HEK293 (cell line): Measurements from ENCODE around the gene RTKN2.

Experiments
- CTCF ChIA-PET: fragments of 350-600 bp; formaldehyde crosslinking; extraction: SDS; loops from one replicate; lab custom pipeline; 2021; ENCODE audit warnings: antibody characterized with exemption; lab: Yijun Ruan, JAX
- POLR2A ChIA-PET: fragments of 300-600 bp; formaldehyde crosslinking; extraction: SDS; loops from one replicate; lab custom pipeline; 2020; ENCODE audit warnings: antibody characterized with exemption, inconsistent platforms; lab: Yijun Ruan, JAX
- H3K27ac ChIP-seq: fragments of 200-500 bp; sonication (Bioruptor generic); 2 replicates; pipeline ENCODE4 v1.5.1; 2014; ENCODE audit warnings: low read depth, low read length, control low read depth, inconsistent platforms; ENCODE audit errors: extremely low read depth
- H3K36me3 ChIP-seq, 2 experiments: fragments of 200-500 bp in 1 of 2; sonication (Bioruptor generic) in 1 of 2; 1 replicate in 1 of 2; 2 replicates in 1 of 2; pipeline ENCODE4 v1.5.1; 2014 to 2017; ENCODE audit warnings: inconsistent platforms in 2 of 2, low read length in 2 of 2; ENCODE audit not compliant: control insufficient read depth in 2 of 2, insufficient read depth in 1 of 2
- H3K4me1 ChIP-seq: fragments of 200-500 bp; sonication (Bioruptor generic); 2 replicates; pipeline ENCODE4 v1.5.1; 2014; ENCODE audit warnings: mild to moderate bottlenecking, low read length, inconsistent platforms; ENCODE audit not compliant: control insufficient read depth, insufficient read depth
- H3K4me3 ChIP-seq: 2 replicates; pipeline ENCODE4 v1.5.1; 2011; ENCODE audit warnings: low read depth, mild to moderate bottlenecking, control low read depth, low read length, moderate library complexity
- H3K9me3 ChIP-seq: fragments of 200-500 bp; sonication (Bioruptor generic); 2 replicates; pipeline ENCODE4 v1.5.1; 2014; ENCODE audit warnings: low read depth, low read length, inconsistent platforms; ENCODE audit not compliant: control insufficient read depth, insufficient read depth
- GFI1B ChIP-seq: fragments of 450-650 bp; formaldehyde crosslinking; IDR thresholded peaks from 2 replicates; pipeline ENCODE4 v1.5.1; 2016; ENCODE audit warnings: missing biosample characterization, missing genetic modification characterization
- GLIS2 ChIP-seq: fragments of 450-650 bp; formaldehyde crosslinking; IDR thresholded peaks from 2 replicates; pipeline ENCODE4 v1.5.1; 2016; ENCODE audit warnings: missing biosample characterization, missing genetic modification characterization
- HOXC10 ChIP-seq: sonication (generic); formaldehyde crosslinking; IDR thresholded peaks from 2 replicates; pipeline ENCODE4 v1.8.1; 2023; ENCODE audit warnings: mild to moderate bottlenecking, missing genetic modification reagents
- KLF1 ChIP-seq: fragments of 450-650 bp; formaldehyde crosslinking; IDR thresholded peaks from 2 replicates; pipeline ENCODE4 v1.5.1; 2016; ENCODE audit warnings: missing biosample characterization, missing genetic modification characterization
- REPIN1 ChIP-seq: fragments of 450-650 bp; formaldehyde crosslinking; IDR thresholded peaks from 2 replicates; pipeline ENCODE4 v1.5.1; 2017; ENCODE audit warnings: missing biosample characterization, missing genetic modification characterization, low read depth
- SP2 ChIP-seq: fragments of 450-650 bp; formaldehyde crosslinking; IDR thresholded peaks from 2 replicates; pipeline ENCODE4 v1.5.1; 2016; ENCODE audit warnings: missing biosample characterization, missing genetic modification characterization
- TCF7L2 ChIP-seq: IDR thresholded peaks from 2 replicates; pipeline ENCODE4 v1.6.1; 2011; ENCODE audit warnings: low read depth, mild to moderate bottlenecking, inconsistent platforms, low read length, moderate library complexity, borderline replicate concordance
- TRIM28 ChIP-seq: IDR thresholded peaks from 2 replicates; pipeline ENCODE4 v1.6.1; 2011; ENCODE audit warnings: low read length, control low read depth, borderline replicate concordance
- YY1 ChIP-seq: fragments of 450-650 bp; formaldehyde crosslinking; IDR thresholded peaks from 2 replicates; pipeline ENCODE4 v1.5.1; 2018; ENCODE audit warnings: missing biosample characterization, missing genetic modification characterization
- ZEB2 ChIP-seq: fragments of 450-650 bp; formaldehyde crosslinking; IDR thresholded peaks from 2 replicates; pipeline ENCODE4 v1.5.1; 2016; ENCODE audit warnings: missing biosample characterization, missing genetic modification characterization
- ZFHX2 ChIP-seq: fragments of 450-650 bp; formaldehyde crosslinking; conservative IDR thresholded peaks from 2 replicates; pipeline ENCODE4 v1.5.1; 2016; ENCODE audit warnings: missing biosample characterization, missing genetic modification characterization
- ZNF114 ChIP-seq: fragments of 450-650 bp; formaldehyde crosslinking; IDR thresholded peaks from 2 replicates; pipeline ENCODE4 v1.5.0; 2017; ENCODE audit warnings: missing biosample characterization, missing genetic modification characterization
- ZNF132 ChIP-seq: fragments of 450-650 bp; formaldehyde crosslinking; IDR thresholded peaks from 2 replicates; pipeline ENCODE4 v1.5.1; 2017; ENCODE audit warnings: missing biosample characterization, missing genetic modification characterization, borderline replicate concordance
- ZNF169 ChIP-seq: fragments of 450-650 bp; formaldehyde crosslinking; IDR thresholded peaks from 2 replicates; pipeline ENCODE4 v1.5.1; 2016; ENCODE audit warnings: missing biosample characterization, missing genetic modification characterization
- ZNF391 ChIP-seq: fragments of 450-650 bp; formaldehyde crosslinking; IDR thresholded peaks from 2 replicates; pipeline ENCODE4 v1.5.1; 2016; ENCODE audit warnings: low read depth, missing biosample characterization, missing genetic modification characterization, borderline replicate concordance
- ZNF426 ChIP-seq: fragments of 450-650 bp; formaldehyde crosslinking; IDR thresholded peaks from 2 replicates; pipeline ENCODE4 v1.5.1; 2017; ENCODE audit warnings: missing biosample characterization, missing genetic modification characterization, mild to moderate bottlenecking, inconsistent platforms, moderate library complexity
- ZNF558 ChIP-seq: fragments of 450-650 bp; formaldehyde crosslinking; IDR thresholded peaks from 2 replicates; pipeline ENCODE4 v1.5.1; 2016; ENCODE audit warnings: missing biosample characterization, missing genetic modification characterization
- ZNF629 ChIP-seq: fragments of 450-650 bp; formaldehyde crosslinking; IDR thresholded peaks from 2 replicates; pipeline ENCODE4 v1.5.1; 2017; ENCODE audit warnings: missing biosample characterization, missing genetic modification characterization
- ZNF664 ChIP-seq: fragments of 450-650 bp; formaldehyde crosslinking; IDR thresholded peaks from 2 replicates; pipeline ENCODE4 v1.5.1; 2016; ENCODE audit warnings: missing biosample characterization, missing genetic modification characterization
- ZNF707 ChIP-seq: fragments of 450-650 bp; formaldehyde crosslinking; IDR thresholded peaks from 2 replicates; pipeline ENCODE4 v1.5.1; 2016; ENCODE audit warnings: missing biosample characterization, missing genetic modification characterization
- TF ChIP-seq, protein P1 (sequence below): fragments of 450-650 bp; formaldehyde crosslinking; IDR thresholded peaks from 2 replicates; pipeline ENCODE4 v1.5.1; 2016; ENCODE audit warnings: missing biosample characterization, missing genetic modification characterization
- TF ChIP-seq, protein P2 (sequence below): fragments of 450-650 bp; formaldehyde crosslinking; IDR thresholded peaks from 2 replicates; pipeline ENCODE4 v1.5.1; 2016; ENCODE audit warnings: missing biosample characterization, missing genetic modification characterization
- TF ChIP-seq, protein P3 (sequence below): fragments of 450-650 bp; formaldehyde crosslinking; IDR thresholded peaks from 2 replicates; pipeline ENCODE4 v1.5.1; 2016; ENCODE audit warnings: missing biosample characterization, missing genetic modification characterization, low read depth
- TF ChIP-seq, protein P4 (sequence below): fragments of 450-650 bp; formaldehyde crosslinking; IDR thresholded peaks from 2 replicates; pipeline ENCODE4 v1.5.1; 2016; ENCODE audit warnings: missing biosample characterization, missing genetic modification characterization
- TF ChIP-seq, protein P5 (sequence below): fragments of 450-650 bp; IDR thresholded peaks from 2 replicates; pipeline ENCODE4 v1.5.1; 2018; ENCODE audit warnings: missing biosample characterization, mild to moderate bottlenecking, missing genetic modification characterization

Gene RTKN2

DNA sequence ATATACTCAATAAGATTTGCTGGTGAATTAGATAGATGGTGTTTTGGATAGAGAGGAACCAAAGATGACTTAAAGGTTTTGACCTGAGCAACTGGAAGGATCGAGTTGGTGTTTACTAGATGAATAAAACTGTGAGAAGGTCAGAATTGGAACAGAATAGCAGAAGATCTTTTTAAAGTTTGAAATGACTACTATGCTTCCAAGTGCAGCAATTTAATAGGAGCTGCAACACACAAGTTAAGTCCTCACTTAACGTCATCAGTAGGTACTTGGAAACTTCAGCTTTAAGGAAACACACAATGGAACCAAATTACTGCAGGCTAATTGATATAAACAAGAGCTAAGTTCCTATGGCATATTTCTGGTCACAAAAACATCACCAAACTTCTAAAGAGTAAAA lies 86.5 kb downstream of the RTKN2 start:
- CTCF ChIA-PET, result no interaction called here

DNA sequence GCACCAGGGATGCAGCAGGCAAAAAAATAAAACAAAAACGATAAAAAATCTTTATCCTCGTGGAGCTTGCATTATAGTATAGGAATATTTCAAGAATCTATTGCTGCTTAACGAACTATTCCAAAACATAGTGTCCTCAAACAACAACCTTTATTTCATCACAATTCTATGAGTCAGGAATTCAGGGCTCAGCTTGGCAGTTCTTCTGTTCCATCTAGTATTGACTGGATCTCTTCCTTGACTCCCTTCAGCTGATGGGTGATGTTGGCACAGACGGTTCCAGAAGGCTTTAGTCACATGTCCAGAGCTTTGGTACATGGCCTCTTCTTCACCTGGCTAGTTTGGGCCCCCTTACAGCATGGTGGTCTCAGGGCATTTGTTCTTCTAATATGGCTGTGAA lies 88.0 kb downstream of the RTKN2 start:
- Histone ChIP-seq H3K9me3 (no peaks in the 10 kb centered on the region), H3K4me3 (no peak overlapping the region), H3K4me1 (no peaks in the 10 kb centered on the region), H3K36me3 (no peaks in the 10 kb centered on the region), H3K27ac (no peak overlapping the region)
- no peak for TF ChIP-seq TRIM28
- no peak for TF ChIP-seq ZNF707 (tag by site-specific recombination)
- TF ChIP-seq, protein P1, sequence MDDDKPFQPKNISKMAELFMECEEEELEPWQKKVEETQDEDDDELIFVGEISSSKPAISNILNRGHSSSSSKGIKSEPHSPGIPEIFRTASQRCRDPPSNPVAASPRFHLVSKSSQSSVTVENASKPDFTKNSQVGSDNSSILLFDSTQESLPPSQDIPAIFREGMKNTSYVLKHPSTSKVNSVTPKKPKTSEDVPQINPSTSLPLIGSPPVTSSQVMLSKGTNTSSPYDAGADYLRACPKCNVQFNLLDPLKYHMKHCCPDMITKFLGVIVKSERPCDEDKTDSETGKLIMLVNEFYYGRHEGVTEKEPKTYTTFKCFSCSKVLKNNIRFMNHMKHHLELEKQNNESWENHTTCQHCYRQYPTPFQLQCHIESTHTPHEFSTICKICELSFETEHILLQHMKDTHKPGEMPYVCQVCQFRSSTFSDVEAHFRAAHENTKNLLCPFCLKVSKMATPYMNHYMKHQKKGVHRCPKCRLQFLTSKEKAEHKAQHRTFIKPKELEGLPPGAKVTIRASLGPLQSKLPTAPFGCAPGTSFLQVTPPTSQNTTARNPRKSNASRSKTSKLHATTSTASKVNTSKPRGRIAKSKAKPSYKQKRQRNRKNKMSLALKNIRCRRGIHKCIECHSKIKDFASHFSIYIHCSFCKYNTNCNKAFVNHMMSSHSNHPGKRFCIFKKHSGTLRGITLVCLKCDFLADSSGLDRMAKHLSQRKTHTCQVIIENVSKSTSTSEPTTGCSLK, result no peak
- TF ChIP-seq, protein P2, sequence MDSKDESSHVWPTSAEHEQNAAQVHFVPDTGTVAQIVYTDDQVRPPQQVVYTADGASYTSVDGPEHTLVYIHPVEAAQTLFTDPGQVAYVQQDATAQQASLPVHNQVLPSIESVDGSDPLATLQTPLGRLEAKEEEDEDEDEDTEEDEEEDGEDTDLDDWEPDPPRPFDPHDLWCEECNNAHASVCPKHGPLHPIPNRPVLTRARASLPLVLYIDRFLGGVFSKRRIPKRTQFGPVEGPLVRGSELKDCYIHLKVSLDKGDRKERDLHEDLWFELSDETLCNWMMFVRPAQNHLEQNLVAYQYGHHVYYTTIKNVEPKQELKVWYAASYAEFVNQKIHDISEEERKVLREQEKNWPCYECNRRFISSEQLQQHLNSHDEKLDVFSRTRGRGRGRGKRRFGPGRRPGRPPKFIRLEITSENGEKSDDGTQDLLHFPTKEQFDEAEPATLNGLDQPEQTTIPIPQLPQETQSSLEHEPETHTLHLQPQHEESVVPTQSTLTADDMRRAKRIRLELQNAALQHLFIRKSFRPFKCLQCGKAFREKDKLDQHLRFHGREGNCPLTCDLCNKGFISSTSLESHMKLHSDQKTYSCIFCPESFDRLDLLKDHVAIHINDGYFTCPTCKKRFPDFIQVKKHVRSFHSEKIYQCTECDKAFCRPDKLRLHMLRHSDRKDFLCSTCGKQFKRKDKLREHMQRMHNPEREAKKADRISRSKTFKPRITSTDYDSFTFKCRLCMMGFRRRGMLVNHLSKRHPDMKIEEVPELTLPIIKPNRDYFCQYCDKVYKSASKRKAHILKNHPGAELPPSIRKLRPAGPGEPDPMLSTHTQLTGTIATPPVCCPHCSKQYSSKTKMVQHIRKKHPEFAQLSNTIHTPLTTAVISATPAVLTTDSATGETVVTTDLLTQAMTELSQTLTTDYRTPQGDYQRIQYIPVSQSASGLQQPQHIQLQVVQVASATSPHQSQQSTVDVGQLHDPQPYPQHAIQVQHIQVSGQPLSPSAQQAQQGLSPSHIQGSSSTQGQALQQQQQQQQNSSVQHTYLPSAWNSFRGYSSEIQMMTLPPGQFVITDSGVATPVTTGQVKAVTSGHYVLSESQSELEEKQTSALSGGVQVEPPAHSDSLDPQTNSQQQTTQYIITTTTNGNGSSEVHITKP (tag by site-specific recombination), result no peak
- TF ChIP-seq TCF7L2, result no peak
- TF ChIP-seq GFI1B (tag by site-specific recombination), result no peak
- TF ChIP-seq KLF1 (tag by site-specific recombination), result no peak
- TF ChIP-seq, protein P3, sequence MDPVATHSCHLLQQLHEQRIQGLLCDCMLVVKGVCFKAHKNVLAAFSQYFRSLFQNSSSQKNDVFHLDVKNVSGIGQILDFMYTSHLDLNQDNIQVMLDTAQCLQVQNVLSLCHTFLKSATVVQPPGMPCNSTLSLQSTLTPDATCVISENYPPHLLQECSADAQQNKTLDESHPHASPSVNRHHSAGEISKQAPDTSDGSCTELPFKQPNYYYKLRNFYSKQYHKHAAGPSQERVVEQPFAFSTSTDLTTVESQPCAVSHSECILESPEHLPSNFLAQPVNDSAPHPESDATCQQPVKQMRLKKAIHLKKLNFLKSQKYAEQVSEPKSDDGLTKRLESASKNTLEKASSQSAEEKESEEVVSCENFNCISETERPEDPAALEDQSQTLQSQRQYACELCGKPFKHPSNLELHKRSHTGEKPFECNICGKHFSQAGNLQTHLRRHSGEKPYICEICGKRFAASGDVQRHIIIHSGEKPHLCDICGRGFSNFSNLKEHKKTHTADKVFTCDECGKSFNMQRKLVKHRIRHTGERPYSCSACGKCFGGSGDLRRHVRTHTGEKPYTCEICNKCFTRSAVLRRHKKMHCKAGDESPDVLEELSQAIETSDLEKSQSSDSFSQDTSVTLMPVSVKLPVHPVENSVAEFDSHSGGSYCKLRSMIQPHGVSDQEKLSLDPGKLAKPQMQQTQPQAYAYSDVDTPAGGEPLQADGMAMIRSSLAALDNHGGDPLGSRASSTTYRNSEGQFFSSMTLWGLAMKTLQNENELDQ (tag by site-specific recombination), result no peak
- TF ChIP-seq, protein P4, sequence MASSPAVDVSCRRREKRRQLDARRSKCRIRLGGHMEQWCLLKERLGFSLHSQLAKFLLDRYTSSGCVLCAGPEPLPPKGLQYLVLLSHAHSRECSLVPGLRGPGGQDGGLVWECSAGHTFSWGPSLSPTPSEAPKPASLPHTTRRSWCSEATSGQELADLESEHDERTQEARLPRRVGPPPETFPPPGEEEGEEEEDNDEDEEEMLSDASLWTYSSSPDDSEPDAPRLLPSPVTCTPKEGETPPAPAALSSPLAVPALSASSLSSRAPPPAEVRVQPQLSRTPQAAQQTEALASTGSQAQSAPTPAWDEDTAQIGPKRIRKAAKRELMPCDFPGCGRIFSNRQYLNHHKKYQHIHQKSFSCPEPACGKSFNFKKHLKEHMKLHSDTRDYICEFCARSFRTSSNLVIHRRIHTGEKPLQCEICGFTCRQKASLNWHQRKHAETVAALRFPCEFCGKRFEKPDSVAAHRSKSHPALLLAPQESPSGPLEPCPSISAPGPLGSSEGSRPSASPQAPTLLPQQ, result no peak
- no peak for TF ChIP-seq ZNF426 (tag by site-specific recombination)
- ChIA-PET POLR2A (no interaction called here), CTCF (no interaction called here)

More for the DNA sequence above, 86.5 kb downstream of the RTKN2 start:
- H3K4me1 ChIP-seq, result no peaks in the 10 kb centered on the region
- H3K36me3 ChIP-seq, result no peaks in the 10 kb centered on the region
- TF ChIP-seq, protein P5, sequence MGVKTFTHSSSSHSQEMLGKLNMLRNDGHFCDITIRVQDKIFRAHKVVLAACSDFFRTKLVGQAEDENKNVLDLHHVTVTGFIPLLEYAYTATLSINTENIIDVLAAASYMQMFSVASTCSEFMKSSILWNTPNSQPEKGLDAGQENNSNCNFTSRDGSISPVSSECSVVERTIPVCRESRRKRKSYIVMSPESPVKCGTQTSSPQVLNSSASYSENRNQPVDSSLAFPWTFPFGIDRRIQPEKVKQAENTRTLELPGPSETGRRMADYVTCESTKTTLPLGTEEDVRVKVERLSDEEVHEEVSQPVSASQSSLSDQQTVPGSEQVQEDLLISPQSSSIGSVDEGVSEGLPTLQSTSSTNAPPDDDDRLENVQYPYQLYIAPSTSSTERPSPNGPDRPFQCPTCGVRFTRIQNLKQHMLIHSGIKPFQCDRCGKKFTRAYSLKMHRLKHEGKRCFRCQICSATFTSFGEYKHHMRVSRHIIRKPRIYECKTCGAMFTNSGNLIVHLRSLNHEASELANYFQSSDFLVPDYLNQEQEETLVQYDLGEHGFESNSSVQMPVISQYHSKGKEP (tag by site-specific recombination), result no peak
- no peak for TF ChIP-seq YY1 (tag by site-specific recombination)
- TF ChIP-seq GFI1B (tag by site-specific recombination), result no peak
- TF ChIP-seq HOXC10 (CRISPR knock-in tag), result no peak
- no peak for TF ChIP-seq GLIS2 (tag by site-specific recombination)
- TF ChIP-seq SP2, result no peak
- TF ChIP-seq ZNF664 (tag by site-specific recombination), result no peak
- TF ChIP-seq ZFHX2 (tag by site-specific recombination), result no peak
- TF ChIP-seq ZEB2, result no peak
- TF ChIP-seq ZNF391 (tag by site-specific recombination), result no peak
- TF ChIP-seq ZNF114 (tag by site-specific recombination), result no peak
- TF ChIP-seq ZNF132 (tag by site-specific recombination), result no peak
- TF ChIP-seq ZNF558 (tag by site-specific recombination), result no peak
- TF ChIP-seq ZNF707 (tag by site-specific recombination), result no peak
- TF ChIP-seq REPIN1, result no peak
- TF ChIP-seq ZNF169, result no peak
- no peak for TF ChIP-seq ZNF629 (tag by site-specific recombination)
- H3K9me3 ChIP-seq, result no peaks in the 10 kb centered on the region
- no peak overlapping the region for H3K27ac ChIP-seq
- POLR2A ChIA-PET, result no interaction called here
- no peak overlapping the region for H3K4me3 ChIP-seq
